Effector memory CD4-positive, alpha-beta T cell (primary cell): ENCODE results near the gene EIF4E1B.

ENCODE experiments used
- DNase-seq, 3 donors: peaks; one replicate each; pipeline ENCODE4 v3.0.0-alpha.2; 2020
- H3K27ac ChIP-seq: 2 replicates; pipeline ENCODE4 v1.7.0; 2013; ENCODE audit warnings: mild to moderate bottlenecking, low read length, moderate library complexity; ENCODE audit not compliant: insufficient read depth, poor library complexity, severe bottlenecking
- H3K27me3 ChIP-seq: replicated peaks from 2 replicates; pipeline ENCODE4 v1.7.0; 2013; ENCODE audit warnings: mild to moderate bottlenecking, low read length; ENCODE audit not compliant: insufficient read depth, control insufficient read depth, poor library complexity, severe bottlenecking
- H3K36me3 ChIP-seq: 2 replicates; pipeline ENCODE4 v1.7.0; 2013; ENCODE audit warnings: mild to moderate bottlenecking, low read length, moderate library complexity; ENCODE audit not compliant: control insufficient read depth, insufficient read depth
- H3K4me1 ChIP-seq: 2 replicates; pipeline ENCODE4 v1.7.0; 2013; ENCODE audit warnings: low read length, mild to moderate bottlenecking; ENCODE audit not compliant: control insufficient read depth, insufficient read depth, poor library complexity, severe bottlenecking
- H3K4me3 ChIP-seq: 2 replicates; pipeline ENCODE4 v1.7.0; 2013; ENCODE audit warnings: low read length, low read depth, mild to moderate bottlenecking; ENCODE audit not compliant: insufficient read depth, poor library complexity, severe bottlenecking
- H3K9me3 ChIP-seq: 2 replicates; pipeline ENCODE4 v1.7.0; 2013; ENCODE audit warnings: mild to moderate bottlenecking, low read length, moderate library complexity; ENCODE audit not compliant: control insufficient read depth

Gene EIF4E1B

GRCh38 chr5:176614805-176615478 is 15.5 kb upstream of the EIF4E1B start:
- no peak overlapping the region for H3K4me3 ChIP-seq
- H3K36me3 ChIP-seq, result no peaks in the 10 kb centered on the region
- H3K27ac ChIP-seq, result no peak overlapping the region
- DNase-seq, result no peak
- H3K27me3 ChIP-seq, result peaks cover 29% of the 10 kb centered on the region
- no peaks in the 10 kb centered on the region for H3K9me3 ChIP-seq
- H3K4me1 ChIP-seq, result peaks cover 16% of the 10 kb centered on the region

- Histone ChIP-seq H3K9me3 (no peaks in the 10 kb centered on the region), H3K27ac (no peak overlapping the region), H3K4me1 (peaks cover 21% of the 10 kb centered on the region), H3K4me3 (no peak overlapping the region), H3K27me3 (peaks cover 40% of the 10 kb centered on the region), H3K36me3 (no peaks in the 10 kb centered on the region)
- DNase-seq, result no peak
These were observed 14.0 kb upstream of the EIF4E1B start for GRCh38 chr5:176616511-176616910.

- peaks cover 21% of the 10 kb centered on the region for H3K4me1 ChIP-seq
- DNase-seq, result no peak
- no peaks in the 10 kb centered on the region for H3K9me3 ChIP-seq
- H3K4me3 ChIP-seq, result peak overlapping the region; percentile 17
- no peak overlapping the region for H3K27ac ChIP-seq
- H3K27me3 ChIP-seq, result peaks cover 40% of the 10 kb centered on the region
- no peaks in the 10 kb centered on the region for H3K36me3 ChIP-seq
These were observed 11.7 kb upstream of the EIF4E1B start for GRCh38 chr5:176618783-176619182.

- DNase-seq, result peak; percentile 54 to 61 (median 55)
- H3K9me3 ChIP-seq, result no peaks in the 10 kb centered on the region
- no peaks in the 10 kb centered on the region for H3K36me3 ChIP-seq
- peak overlapping the region; percentile 17 for H3K4me3 ChIP-seq
- H3K27me3 ChIP-seq, result peaks cover 40% of the 10 kb centered on the region
- H3K4me1 ChIP-seq, result peaks cover 21% of the 10 kb centered on the region
- no peak overlapping the region for H3K27ac ChIP-seq
These were observed 11.3 kb upstream of the EIF4E1B start for GRCh38 chr5:176619203-176619568.

GRCh38 chr5:176619569-176620332 is 10.7 kb upstream of the EIF4E1B start:
- Histone ChIP-seq H3K4me1 (peaks cover 21% of the 10 kb centered on the region), H3K27ac (no peak overlapping the region), H3K27me3 (peaks cover 40% of the 10 kb centered on the region), H3K9me3 (no peaks in the 10 kb centered on the region), H3K36me3 (no peaks in the 10 kb centered on the region), H3K4me3 (no peak overlapping the region)
- DNase-seq, result no peak

- Histone ChIP-seq H3K27me3 (peaks cover 40% of the 10 kb centered on the region), H3K36me3 (no peaks in the 10 kb centered on the region), H3K27ac (no peak overlapping the region), H3K4me3 (no peak overlapping the region), H3K4me1 (peaks cover 21% of the 10 kb centered on the region), H3K9me3 (no peaks in the 10 kb centered on the region)
- DNase-seq, result no peak
These were observed 10.0 kb upstream of the EIF4E1B start for GRCh38 chr5:176620333-176620981.

- DNase-seq, result no peak
- Histone ChIP-seq H3K36me3 (no peaks in the 10 kb centered on the region), H3K27ac (no peak overlapping the region), H3K4me3 (no peak overlapping the region), H3K4me1 (peaks cover 21% of the 10 kb centered on the region), H3K27me3 (peaks cover 37% of the 10 kb centered on the region), H3K9me3 (no peaks in the 10 kb centered on the region)
These were observed 8.8 kb upstream of the EIF4E1B start for GRCh38 chr5:176621661-176622079.

- no peaks in the 10 kb centered on the region for H3K36me3 ChIP-seq
- H3K4me3 ChIP-seq, result no peak overlapping the region
- H3K9me3 ChIP-seq, result no peaks in the 10 kb centered on the region
- no peak for DNase-seq
- H3K27ac ChIP-seq, result no peak overlapping the region
- peaks cover 16% of the 10 kb centered on the region for H3K4me1 ChIP-seq
- peaks cover 29% of the 10 kb centered on the region for H3K27me3 ChIP-seq
These were observed 6.3 kb upstream of the EIF4E1B start for GRCh38 chr5:176624142-176624541.

GRCh38 chr5:176624938-176625337 is 5.5 kb upstream of the EIF4E1B start:
- H3K4me3 ChIP-seq, result no peak overlapping the region
- no peak for DNase-seq
- no peak overlapping the region for H3K27ac ChIP-seq
- H3K36me3 ChIP-seq, result no peaks in the 10 kb centered on the region
- H3K9me3 ChIP-seq, result no peaks in the 10 kb centered on the region
- peaks cover 15% of the 10 kb centered on the region for H3K4me1 ChIP-seq
- H3K27me3 ChIP-seq, result peaks cover 29% of the 10 kb centered on the region

- H3K36me3 ChIP-seq, result no peaks in the 10 kb centered on the region
- no peak overlapping the region for H3K4me3 ChIP-seq
- H3K27ac ChIP-seq, result no peak overlapping the region
- peaks cover 26% of the 10 kb centered on the region for H3K27me3 ChIP-seq
- no peak for DNase-seq
- H3K9me3 ChIP-seq, result no peaks in the 10 kb centered on the region
- H3K4me1 ChIP-seq, result peaks cover 12% of the 10 kb centered on the region
These were observed 5.0 kb upstream of the EIF4E1B start for GRCh38 chr5:176625512-176625911.
